Dermis microvascular lymphatic vessel endothelial cell (primary cell): ENCODE measurements around the gene PCDHGA11. TPM values are rescaled to one million over a fixed set of nuclear protein-coding genes. Genes with fewer than 3 reads are reported as not detected.
"Not testable (repeated sequence)": the region's sequence is repeated elsewhere in the genome, so short reads cannot be mapped to it uniquely, and the experiment has no call there.

Source experiments
- DNase-seq, 2 donors: peaks; one replicate each; pipeline versions ENCODE4 v3.0.0 to v3.0.0-alpha.2; 2010; ENCODE audit warnings: low read depth in 2 of 2
- total RNA-seq: library from RNA; depleted of rRNA; stranded (reverse); fragments of >200 nt; gene quantifications from 2 replicates; pipeline ENCODE4 v1.2.1, GENCODE V29; 2014

Gene PCDHGA11
- total RNA-seq, 1 donor from 2014 or later, result 4.0 TPM

DNA sequence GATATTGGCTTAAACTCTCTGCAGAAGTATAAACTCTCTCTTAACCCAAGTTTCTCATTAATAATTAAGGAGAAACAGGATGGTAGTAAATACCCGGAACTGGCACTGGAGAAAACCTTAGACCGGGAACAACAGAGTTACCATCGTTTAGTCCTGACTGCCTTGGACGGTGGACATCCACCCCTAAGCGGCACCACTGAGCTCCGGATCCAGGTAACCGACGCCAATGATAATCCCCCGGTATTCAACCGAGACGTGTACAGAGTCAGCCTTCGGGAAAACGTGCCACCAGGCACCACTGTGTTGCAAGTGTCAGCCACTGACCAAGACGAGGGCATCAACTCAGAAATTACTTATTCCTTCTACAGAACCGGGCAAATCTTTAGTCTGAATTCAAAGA is 22.2 kb upstream of the PCDHGA11 start:
- DNase-seq, result no peak

DNA sequence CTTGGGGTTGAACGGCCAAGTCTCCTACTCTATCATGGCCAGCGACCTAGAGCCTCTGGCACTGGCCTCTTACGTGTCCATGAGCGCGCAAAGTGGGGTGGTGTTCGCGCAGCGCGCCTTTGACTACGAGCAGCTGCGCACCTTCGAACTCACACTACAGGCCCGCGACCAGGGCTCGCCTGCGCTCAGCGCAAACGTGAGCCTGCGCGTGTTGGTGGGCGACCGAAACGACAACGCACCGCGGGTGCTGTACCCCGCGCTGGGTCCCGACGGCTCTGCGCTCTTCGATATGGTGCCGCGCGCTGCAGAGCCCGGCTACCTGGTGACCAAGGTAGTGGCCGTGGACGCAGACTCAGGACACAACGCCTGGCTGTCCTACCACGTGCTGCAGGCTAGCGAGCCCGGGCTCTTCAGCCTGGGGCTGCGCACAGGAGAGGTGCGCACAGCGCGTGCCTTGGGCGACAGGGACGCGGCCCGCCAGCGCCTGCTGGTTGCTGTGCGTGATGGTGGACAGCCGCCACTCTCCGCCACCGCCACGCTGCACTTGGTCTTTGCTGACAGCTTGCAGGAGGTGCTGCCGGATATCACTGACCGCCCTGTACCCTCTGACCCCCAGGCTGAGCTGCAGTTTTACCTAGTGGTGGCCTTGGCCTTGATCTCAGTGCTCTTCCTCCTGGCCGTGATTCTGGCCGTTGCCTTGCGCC is 21.1 kb upstream of the PCDHGA11 start:
- no peak for DNase-seq

DNA sequence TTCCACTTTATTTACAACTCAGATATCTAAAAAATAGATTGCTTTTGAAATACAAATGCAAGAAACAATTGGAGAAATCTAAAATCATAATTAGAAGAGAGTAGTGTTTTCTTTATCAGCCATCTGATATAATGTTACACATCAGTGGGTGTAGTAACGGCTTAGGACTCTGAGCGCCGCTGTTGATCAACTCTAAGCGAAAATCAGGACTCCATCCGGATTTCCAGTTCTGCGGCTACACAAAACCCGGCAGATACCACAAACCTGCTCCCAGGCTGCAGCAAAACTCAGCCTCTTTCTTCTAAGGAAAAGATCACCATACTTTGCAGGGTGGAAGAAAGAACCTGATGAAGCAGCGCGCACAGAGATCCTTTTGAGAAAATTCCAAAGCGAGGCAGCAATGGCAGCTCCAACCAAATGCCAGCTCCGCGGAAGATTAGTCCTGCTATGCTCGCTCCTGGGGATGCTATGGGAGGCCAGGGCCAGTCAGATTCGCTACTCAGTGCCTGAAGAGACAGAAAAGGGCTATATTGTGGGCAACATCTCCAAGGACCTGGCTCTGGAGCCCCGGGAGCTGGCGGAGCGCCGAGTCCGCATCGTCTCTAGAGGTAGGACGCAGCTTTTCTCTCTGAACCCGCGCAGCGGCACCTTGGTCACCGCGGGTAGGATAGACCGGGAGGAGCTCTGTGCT is 18.2 kb upstream of the PCDHGA11 start, which contains the start of gene PCDHGA9:
TSS of gene PCDHGA9 (plus strand) at position 226 of the 691 bp plus-strand sequence. CDS start at position 401, 175 bp downstream.
- peak in 1 of 2 donors; percentile 37 for DNase-seq

DNA sequence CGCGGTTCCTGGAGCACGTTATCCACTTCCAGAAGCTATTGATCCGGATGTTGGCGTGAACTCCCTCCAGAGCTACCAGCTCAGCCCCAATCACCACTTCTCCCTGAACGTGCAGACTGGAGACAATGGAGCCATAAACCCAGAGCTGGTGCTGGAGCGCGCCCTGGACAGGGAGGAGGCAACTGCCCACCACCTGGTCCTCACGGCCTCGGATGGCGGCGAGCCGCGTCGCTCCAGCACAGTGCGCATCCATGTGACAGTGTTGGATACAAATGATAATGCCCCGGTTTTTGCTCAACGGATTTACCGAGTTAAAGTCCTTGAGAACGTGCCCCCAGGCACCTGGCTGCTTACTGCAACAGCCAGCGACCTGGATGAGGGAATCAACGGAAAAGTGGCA is 17.5 kb upstream of the PCDHGA11 start:
- DNase-seq, result no peak

DNA sequence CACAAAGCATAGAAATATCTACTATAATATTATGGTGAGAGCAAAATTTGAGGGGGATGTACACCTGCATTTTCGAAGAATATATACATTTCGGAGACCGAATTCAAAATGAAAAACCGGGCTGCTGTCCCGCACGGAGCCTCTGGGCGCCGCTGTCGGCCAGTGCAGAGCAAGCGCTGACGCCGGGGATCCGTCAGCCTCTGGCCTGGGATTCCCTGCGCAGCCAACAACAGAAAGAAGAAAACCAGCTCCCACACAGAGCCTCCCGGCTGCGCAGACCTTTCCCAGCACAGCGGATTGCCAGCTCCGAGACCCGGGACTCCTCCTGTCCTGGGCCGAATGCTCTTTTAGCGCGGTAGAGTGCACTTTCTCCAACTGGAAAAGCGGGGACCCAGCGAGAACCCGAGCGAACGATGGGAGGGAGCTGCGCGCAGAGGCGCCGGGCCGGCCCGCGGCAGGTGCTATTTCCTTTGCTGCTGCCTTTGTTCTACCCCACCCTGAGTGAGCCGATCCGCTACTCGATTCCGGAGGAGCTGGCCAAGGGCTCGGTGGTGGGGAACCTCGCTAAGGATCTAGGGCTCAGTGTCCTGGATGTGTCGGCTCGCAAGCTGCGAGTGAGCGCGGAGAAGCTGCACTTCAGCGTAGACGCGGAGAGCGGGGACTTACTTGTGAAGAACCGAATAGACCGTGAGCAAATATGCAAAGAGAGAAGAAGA is 12.9 kb upstream of the PCDHGA11 start, which contains the start of gene PCDHGB6:
TSS of gene PCDHGB6 (plus strand) at position 232 of the 716 bp plus-strand sequence. CDS start at position 414, 182 bp downstream.
- DNase-seq, result peak; percentile 11 to 35

DNA sequence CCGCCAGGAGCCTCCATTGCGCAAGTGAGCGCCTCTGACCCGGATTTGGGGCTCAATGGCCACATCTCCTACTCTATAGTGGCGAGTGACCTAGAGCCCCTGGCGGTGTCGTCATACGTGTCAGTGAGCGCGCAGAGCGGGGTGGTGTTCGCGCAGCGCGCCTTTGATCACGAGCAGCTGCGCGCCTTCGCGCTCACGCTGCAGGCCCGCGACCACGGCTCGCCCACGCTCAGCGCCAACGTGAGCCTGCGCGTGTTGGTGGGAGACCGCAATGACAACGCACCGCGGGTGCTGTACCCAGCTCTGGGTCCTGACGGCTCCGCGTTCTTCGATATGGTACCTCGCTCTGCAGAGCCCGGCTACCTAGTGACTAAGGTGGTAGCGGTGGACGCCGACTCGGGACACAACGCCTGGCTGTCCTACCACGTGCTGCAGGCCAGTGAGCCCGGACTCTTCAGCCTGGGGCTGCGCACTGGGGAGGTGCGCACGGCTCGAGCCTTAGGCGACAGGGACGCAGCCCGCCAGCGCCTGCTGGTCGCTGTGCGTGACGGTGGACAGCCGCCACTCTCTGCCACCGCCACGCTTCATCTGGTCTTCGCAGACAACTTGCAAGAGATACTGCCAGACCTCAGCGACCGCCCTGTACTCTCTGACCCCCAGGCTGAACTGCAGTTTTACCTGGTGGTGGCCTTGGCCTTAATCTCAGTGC is 11.1 kb upstream of the PCDHGA11 start:
- no peak for DNase-seq

DNA sequence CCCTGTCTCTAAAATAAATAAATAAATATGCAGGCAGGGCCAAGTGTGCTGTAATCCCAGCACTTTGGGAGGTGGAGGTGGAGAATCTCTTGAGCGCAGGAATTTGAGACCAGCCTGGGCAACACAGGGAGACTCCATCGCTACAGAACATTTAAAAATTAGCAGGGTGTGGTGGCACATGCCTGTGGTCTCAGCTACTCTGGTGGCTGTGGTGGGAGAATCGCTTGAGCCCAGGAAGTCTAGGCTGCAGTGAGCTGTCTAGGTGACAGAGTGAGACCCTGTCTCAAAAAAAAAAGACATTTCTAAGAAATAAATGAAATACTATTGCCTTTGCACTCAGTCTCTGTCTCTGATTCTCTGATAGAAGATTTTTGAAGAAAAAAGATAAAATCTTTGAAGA is 9.3 kb upstream of the PCDHGA11 start:
- no peak for DNase-seq

DNA sequence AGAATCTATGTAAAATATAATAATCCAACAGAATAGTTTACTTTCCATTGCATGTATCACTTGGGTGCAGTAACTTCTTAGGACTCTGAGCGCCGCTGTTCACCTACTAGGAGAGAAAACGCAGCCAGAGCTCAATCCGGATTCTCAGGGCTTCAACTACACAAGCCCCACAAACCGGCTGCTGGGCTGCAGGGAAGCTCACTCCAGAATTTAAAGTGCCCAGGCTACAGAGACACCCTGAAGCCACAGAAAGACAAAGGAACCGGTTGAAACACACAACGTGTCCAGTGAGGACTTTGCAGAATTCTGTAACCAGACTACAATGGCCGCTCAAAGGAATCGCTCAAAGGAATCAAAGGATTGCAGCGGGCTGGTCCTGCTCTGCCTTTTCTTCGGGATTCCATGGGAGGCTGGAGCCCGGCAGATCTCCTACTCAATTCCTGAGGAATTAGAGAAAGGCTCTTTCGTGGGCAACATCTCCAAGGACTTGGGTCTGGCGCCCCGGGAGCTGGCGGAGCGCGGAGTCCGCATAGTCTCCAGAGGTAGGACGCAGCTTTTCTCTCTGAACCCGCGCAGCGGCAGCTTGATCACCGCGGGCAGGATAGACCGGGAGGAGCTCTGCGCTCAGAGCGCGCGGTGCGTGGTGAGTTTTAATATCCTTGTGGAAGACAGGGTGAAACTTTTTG is 7.9 kb upstream of the PCDHGA11 start, which contains the start of gene PCDHGA10:
TSS of gene PCDHGA10 (plus strand) at position 134 of the 686 bp plus-strand sequence. CDS start at position 323, 189 bp downstream.
- DNase-seq, result peak; percentile 57 to 72

DNA sequence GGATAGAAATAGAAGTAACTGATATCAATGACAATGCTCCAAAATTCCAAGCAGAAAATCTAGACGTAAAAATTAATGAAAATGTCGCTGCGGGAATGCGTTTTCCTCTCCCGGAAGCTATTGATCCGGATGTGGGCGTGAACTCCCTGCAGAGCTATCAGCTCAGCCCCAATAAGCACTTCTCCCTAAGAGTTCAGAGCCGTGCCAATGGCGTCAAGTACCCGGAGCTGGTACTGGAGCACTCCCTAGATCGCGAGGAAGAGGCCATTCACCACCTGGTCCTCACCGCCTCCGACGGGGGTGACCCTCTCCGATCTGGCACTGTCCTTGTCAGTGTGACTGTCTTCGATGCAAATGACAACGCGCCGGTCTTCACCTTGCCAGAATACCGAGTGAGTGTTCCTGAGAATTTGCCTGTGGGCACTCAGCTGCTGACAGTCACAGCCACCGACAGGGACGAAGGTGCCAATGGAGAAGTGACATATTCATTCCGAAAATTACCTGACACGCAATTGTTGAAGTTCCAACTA is 7.2 kb upstream of the PCDHGA11 start:
- DNase-seq, result no peak

DNA sequence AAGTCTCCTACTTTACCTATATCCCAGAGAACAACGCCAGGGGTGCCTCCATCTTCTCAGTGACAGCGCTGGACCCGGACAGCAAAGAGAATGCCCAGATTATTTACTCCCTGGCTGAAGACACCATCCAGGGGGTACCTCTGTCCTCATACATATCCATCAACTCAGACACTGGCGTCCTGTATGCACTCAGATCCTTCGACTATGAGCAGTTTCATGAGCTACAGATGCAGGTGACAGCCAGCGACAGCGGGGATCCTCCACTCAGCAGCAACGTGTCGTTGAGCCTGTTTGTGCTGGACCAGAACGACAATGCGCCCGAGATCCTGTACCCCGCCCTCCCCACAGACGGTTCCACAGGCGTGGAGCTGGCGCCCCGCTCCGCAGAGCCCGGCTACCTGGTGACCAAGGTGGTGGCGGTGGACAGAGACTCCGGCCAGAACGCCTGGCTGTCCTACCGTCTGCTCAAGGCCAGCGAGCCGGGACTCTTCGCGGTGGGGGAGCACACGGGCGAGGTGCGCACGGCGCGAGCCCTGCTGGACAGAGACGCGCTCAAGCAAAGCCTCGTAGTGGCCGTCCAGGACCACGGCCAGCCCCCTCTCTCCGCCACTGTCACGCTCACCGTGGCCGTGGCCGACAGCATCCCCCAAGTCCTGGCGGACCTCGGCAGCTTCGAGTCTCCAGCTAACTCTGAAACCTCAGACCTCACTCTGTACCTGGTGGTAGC is 6.1 kb upstream of the PCDHGA11 start:
- DNase-seq, result not testable (repeated sequence)

DNA sequence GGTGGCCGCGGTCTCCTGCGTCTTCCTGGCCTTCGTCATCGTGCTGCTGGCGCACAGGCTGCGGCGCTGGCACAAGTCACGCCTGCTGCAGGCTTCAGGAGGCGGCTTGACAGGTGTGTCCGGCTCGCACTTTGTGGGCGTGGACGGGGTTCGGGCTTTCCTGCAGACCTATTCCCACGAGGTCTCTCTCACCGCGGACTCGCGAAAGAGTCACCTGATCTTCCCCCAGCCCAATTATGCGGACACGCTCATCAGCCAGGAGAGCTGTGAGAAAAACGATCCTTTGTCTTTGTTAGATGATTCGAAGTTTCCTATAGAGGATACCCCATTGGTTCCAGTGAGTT is 5.6 kb upstream of the PCDHGA11 start:
- not testable (repeated sequence) for DNase-seq

DNA sequence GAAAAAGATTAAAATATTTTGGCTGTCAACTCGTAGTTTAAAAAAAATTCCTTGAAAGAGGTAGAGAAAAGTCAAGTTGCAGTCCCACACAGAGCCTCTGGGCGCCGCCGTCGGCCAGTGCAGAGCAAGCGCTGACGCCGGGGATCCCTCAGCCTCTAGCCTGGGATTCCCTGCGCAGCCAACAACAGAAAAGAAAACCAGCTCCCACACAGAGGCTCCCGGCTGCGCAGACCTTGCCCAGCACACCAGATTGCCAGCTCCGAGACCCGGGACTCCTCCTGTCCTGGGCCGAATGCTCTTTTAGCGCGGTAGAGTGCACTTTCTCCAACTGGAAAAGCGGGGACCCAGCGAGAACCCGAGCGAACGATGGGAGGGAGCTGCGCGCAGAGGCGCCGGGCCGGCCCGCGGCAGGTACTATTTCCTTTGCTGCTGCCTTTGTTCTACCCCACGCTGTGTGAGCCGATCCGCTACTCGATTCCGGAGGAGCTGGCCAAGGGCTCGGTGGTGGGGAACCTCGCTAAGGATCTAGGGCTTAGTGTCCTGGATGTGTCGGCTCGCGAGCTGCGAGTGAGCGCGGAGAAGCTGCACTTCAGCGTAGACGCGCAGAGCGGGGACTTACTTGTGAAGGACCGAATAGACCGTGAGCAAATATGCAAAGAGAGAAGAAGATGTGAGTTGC is 3.2 kb upstream of the PCDHGA11 start, which contains the start of gene PCDHGB7:
TSS of gene PCDHGB7 (plus strand) at position 184 of the 679 bp plus-strand sequence. CDS start at position 367, 183 bp downstream.
- peak; percentile 65 to 82 for DNase-seq

DNA sequence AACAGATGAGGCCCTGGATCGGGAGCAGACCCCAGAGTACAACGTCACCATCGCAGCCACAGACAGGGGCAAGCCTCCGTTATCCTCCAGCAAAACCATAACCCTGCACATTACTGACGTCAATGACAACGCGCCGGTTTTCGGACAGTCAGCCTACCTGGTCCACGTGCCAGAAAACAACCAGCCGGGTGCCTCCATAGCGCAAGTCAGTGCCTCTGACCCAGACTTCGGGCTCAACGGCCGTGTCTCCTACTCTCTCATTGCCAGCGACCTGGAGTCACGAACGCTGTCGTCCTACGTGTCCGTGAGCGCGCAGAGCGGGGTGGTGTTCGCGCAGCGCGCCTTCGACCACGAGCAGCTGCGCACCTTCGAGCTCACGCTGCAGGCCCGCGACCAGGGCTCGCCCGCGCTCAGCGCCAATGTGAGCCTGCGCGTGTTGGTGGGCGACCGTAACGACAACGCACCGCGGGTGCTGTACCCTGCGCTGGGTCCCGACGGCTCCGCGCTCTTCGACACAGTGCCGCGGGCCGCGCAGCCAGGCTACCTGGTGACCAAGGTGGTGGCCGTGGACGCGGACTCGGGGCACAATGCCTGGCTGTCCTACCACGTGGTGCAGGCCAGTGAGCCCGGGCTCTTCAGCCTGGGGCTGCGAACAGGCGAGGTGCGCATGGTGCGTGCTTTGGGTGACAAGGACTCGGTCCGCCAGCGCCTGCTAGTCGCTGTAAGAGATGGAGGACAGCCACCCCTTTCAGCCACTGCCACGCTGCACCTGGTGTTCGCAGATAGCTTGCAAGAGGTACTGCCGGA is 1.6 kb upstream of the PCDHGA11 start:
- no peak for DNase-seq

DNA sequence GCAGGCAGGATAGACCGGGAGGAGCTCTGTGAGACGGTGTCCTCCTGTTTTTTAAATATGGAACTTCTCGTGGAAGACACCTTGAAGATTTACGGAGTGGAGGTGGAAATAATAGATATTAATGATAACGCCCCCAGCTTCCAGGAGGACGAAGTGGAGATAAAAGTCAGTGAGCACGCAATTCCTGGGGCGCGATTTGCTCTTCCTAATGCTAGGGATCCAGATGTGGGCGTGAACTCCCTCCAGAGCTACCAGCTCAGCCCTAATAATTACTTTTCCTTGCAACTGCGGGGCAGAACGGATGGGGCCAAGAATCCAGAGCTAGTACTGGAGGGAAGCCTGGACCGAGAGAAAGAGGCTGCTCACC is 621 bp downstream of the PCDHGA11 start:
- DNase-seq, result no peak

DNA sequence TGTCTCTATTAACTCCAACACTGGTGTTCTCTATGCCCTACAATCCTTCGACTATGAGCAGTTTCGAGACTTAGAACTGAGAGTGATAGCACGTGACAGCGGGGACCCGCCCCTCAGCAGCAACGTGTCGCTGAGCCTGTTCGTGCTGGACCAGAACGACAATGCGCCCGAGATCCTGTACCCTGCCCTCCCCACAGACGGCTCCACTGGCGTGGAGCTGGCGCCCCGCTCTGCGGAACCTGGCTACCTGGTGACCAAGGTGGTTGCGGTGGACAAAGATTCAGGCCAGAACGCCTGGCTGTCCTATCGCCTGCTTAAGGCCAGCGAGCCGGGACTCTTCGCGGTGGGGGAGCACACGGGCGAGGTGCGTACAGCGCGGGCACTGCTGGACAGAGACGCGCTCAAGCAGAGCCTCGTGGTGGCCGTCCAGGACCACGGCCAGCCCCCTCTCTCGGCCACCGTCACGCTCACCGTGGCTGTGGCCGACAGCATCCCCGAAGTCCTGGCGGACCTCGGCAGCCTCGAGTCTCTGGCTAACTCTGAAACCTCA is 2.0 kb downstream of the PCDHGA11 start:
- DNase-seq, result no peak

DNA sequence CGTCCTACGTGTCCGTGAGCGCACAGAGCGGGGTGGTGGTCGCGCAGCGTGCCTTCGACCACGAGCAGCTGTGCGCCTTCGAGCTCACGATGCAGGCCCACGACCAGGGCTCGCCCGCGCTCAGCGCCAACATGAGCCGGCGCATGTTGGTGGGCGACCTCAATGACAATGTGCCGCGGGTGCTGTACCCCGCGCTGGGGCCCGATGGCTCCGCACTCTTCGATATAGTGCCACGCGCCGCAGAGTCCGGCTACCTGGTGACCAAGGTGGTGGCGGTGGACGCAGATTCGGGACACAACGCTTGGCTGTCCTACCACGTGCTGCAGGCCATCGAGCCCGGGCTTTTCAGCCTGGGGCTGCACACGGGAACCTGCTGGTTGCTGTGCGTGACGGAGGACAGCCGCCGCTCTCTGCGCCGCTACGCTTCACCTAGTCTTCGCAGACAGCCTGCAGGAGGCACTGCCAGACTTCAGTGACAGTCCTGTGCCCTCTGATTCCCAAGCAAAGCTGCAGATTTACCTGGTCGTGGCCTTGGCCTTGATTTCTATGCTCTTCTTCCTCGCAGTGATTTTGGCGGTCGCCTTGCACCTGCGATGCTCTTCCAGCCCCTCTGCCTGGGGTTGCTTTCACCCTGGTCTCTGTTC is 7.1 kb downstream of the PCDHGA11 start:
- no peak for DNase-seq

DNA sequence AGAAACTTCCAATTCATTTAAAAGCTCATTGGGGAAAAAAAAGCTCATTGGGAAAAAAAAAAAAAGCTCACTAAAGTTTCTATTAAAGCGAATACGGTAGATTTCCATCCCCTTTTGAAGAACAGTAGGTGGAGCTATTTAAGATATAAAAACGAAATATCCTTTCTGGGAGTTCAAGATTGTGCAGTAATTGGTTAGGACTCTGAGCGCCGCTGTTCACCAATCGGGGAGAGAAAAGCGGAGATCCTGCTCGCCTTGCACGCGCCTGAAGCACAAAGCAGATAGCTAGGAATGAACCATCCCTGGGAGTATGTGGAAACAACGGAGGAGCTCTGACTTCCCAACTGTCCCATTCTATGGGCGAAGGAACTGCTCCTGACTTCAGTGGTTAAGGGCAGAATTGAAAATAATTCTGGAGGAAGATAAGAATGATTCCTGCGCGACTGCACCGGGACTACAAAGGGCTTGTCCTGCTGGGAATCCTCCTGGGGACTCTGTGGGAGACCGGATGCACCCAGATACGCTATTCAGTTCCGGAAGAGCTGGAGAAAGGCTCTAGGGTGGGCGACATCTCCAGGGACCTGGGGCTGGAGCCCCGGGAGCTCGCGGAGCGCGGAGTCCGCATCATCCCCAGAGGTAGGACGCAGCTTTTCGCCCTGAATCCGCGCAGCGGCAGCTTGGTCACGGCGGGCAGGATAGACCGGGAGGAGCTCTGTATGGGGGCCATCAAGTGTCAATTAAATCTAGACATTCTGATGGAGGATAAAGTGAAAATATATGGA is 9.7 kb downstream of the PCDHGA11 start, which contains the start of gene PCDHGA12:
TSS of gene PCDHGA12 (plus strand) at position 176 of the 782 bp plus-strand sequence. CDS start at position 429, 253 bp downstream.
- peak; percentile 65 to 89 for DNase-seq
